ENCODE results near the gene MACROD2. TPM values are rescaled to one million over a fixed set of nuclear protein-coding genes. Genes with fewer than 3 reads are reported as not detected.

Gene MACROD2
- total RNA-seq, 1 donor from 2014 or later: 6.7 TPM

- TF ChIP-seq CTCF (conservative IDR thresholded peaks at IDR 0.05): no peak
Measured at GRCh38 chr20:14568225-14568624, 572.9 kb downstream of the MACROD2 start.

GRCh38 chr20:14568701-14569100, 573.4 kb downstream of the MACROD2 start:
- no peak for TF ChIP-seq CTCF (conservative IDR thresholded peaks at IDR 0.05)
- no peak overlapping the region for H3K4me3 Mint-ChIP-seq
- DNase-seq (ENCODE audit: extremely low spot score, unreplicated experiment): no peak
- H3K4me1 Mint-ChIP-seq (ENCODE audit: unreplicated experiment): peaks cover 4% of the 10 kb centered on the region
- H3K9me3 Mint-ChIP-seq: peaks cover 19% of the 10 kb centered on the region
- H3K27me3 Mint-ChIP-seq: no peaks in the 10 kb centered on the region
- peaks cover 9% of the 10 kb centered on the region for H3K36me3 Mint-ChIP-seq
- H3K27ac Mint-ChIP-seq: peak overlapping the region; percentile 41

More at GRCh38 chr20:14568225-14568624, 572.9 kb downstream of the MACROD2 start:
- no peak overlapping the region for H3K27ac Mint-ChIP-seq
- H3K9me3 Mint-ChIP-seq: peaks cover 20% of the 10 kb centered on the region
- peaks cover 9% of the 10 kb centered on the region for H3K36me3 Mint-ChIP-seq
- peaks cover 4% of the 10 kb centered on the region for H3K4me1 Mint-ChIP-seq (ENCODE audit: unreplicated experiment)
- no peak overlapping the region for H3K4me3 Mint-ChIP-seq
- H3K27me3 Mint-ChIP-seq: no peaks in the 10 kb centered on the region
- DNase-seq (ENCODE audit: extremely low spot score, unreplicated experiment): no peak

- no peak for TF ChIP-seq CTCF (conservative IDR thresholded peaks at IDR 0.05)
- H3K9me3 Mint-ChIP-seq: peaks cover 10% of the 10 kb centered on the region
- H3K36me3 Mint-ChIP-seq: peaks cover 4% of the 10 kb centered on the region
- peaks cover 4% of the 10 kb centered on the region for H3K4me1 Mint-ChIP-seq (ENCODE audit: unreplicated experiment)
- H3K4me3 Mint-ChIP-seq: no peak overlapping the region
- H3K27me3 Mint-ChIP-seq: no peaks in the 10 kb centered on the region
- no peak for DNase-seq (ENCODE audit: extremely low spot score, unreplicated experiment)
- H3K27ac Mint-ChIP-seq: no peak overlapping the region
Measured at GRCh38 chr20:14569641-14570040, 574.3 kb downstream of the MACROD2 start.

- no peaks in the 10 kb centered on the region for H3K27me3 Mint-ChIP-seq
- no peak overlapping the region for H3K27ac Mint-ChIP-seq
- H3K36me3 Mint-ChIP-seq: peaks cover 2% of the 10 kb centered on the region
Measured at GRCh38 chr20:14570811-14571210, 575.5 kb downstream of the MACROD2 start.

GRCh38 chr20:14573676-14574075, 578.4 kb downstream of the MACROD2 start:
- TF ChIP-seq CTCF (conservative IDR thresholded peaks at IDR 0.05): no peak
- H3K36me3 Mint-ChIP-seq: no peaks in the 10 kb centered on the region
- H3K4me3 Mint-ChIP-seq: no peak overlapping the region
- no peaks in the 10 kb centered on the region for H3K27me3 Mint-ChIP-seq
- peaks cover 9% of the 10 kb centered on the region for H3K4me1 Mint-ChIP-seq (ENCODE audit: unreplicated experiment)
- DNase-seq (ENCODE audit: extremely low spot score, unreplicated experiment): no peak
- no peak overlapping the region for H3K27ac Mint-ChIP-seq
- no peaks in the 10 kb centered on the region for H3K9me3 Mint-ChIP-seq

More at GRCh38 chr20:14570811-14571210, 575.5 kb downstream of the MACROD2 start:
- no peak for DNase-seq (ENCODE audit: extremely low spot score, unreplicated experiment)
- peaks cover 3% of the 10 kb centered on the region for H3K9me3 Mint-ChIP-seq
- H3K4me3 Mint-ChIP-seq: no peak overlapping the region
- peaks cover 5% of the 10 kb centered on the region for H3K4me1 Mint-ChIP-seq (ENCODE audit: unreplicated experiment)
- no peak for TF ChIP-seq CTCF (conservative IDR thresholded peaks at IDR 0.05)
